HEK293 (cell line): ENCODE measurements around the gene EFHD1.

Experiments
- CTCF ChIA-PET: fragments of 350-600 bp; formaldehyde crosslinking; extraction: SDS; loops from one replicate; lab custom pipeline; 2021; ENCODE audit warnings: antibody characterized with exemption; lab: Yijun Ruan, JAX
- POLR2A ChIA-PET: fragments of 300-600 bp; formaldehyde crosslinking; extraction: SDS; loops from one replicate; lab custom pipeline; 2020; ENCODE audit warnings: antibody characterized with exemption, inconsistent platforms; lab: Yijun Ruan, JAX
- H3K27ac ChIP-seq: fragments of 200-500 bp; sonication (Bioruptor generic); 2 replicates; pipeline ENCODE4 v1.5.1; 2014; ENCODE audit warnings: low read depth, low read length, control low read depth, inconsistent platforms; ENCODE audit errors: extremely low read depth
- H3K36me3 ChIP-seq, 2 experiments: fragments of 200-500 bp in 1 of 2; sonication (Bioruptor generic) in 1 of 2; 1 replicate in 1 of 2; 2 replicates in 1 of 2; pipeline ENCODE4 v1.5.1; 2014 to 2017; ENCODE audit warnings: inconsistent platforms in 2 of 2, low read length in 2 of 2; ENCODE audit not compliant: control insufficient read depth in 2 of 2, insufficient read depth in 1 of 2
- H3K4me1 ChIP-seq: fragments of 200-500 bp; sonication (Bioruptor generic); 2 replicates; pipeline ENCODE4 v1.5.1; 2014; ENCODE audit warnings: mild to moderate bottlenecking, low read length, inconsistent platforms; ENCODE audit not compliant: control insufficient read depth, insufficient read depth
- H3K4me3 ChIP-seq: 2 replicates; pipeline ENCODE4 v1.5.1; 2011; ENCODE audit warnings: low read depth, mild to moderate bottlenecking, control low read depth, low read length, moderate library complexity
- H3K9me3 ChIP-seq: fragments of 200-500 bp; sonication (Bioruptor generic); 2 replicates; pipeline ENCODE4 v1.5.1; 2014; ENCODE audit warnings: low read depth, low read length, inconsistent platforms; ENCODE audit not compliant: control insufficient read depth, insufficient read depth
- GLIS1 ChIP-seq: fragments of 450-650 bp; formaldehyde crosslinking; IDR thresholded peaks from 2 replicates; pipeline ENCODE4 v1.5.1; 2016; ENCODE audit warnings: missing biosample characterization, missing genetic modification characterization
- KLF16 ChIP-seq: fragments of 450-650 bp; formaldehyde crosslinking; IDR thresholded peaks from 2 replicates; pipeline ENCODE4 v1.5.1; 2017; ENCODE audit warnings: missing biosample characterization, missing genetic modification characterization
- MZF1 ChIP-seq: fragments of 450-650 bp; formaldehyde crosslinking; IDR thresholded peaks from 2 replicates; pipeline ENCODE4 v1.5.1; 2017; ENCODE audit warnings: missing biosample characterization, missing genetic modification characterization, borderline replicate concordance
- ZNF121 ChIP-seq: fragments of 450-650 bp; formaldehyde crosslinking; IDR thresholded peaks from 2 replicates; pipeline ENCODE4 v1.5.1; 2016; ENCODE audit warnings: missing biosample characterization, missing genetic modification characterization
- ZNF169 ChIP-seq: fragments of 450-650 bp; formaldehyde crosslinking; IDR thresholded peaks from 2 replicates; pipeline ENCODE4 v1.5.1; 2016; ENCODE audit warnings: missing biosample characterization, missing genetic modification characterization
- ZNF248 ChIP-seq: fragments of 450-650 bp; formaldehyde crosslinking; IDR thresholded peaks from 2 replicates; pipeline ENCODE4 v1.5.1; 2017; ENCODE audit warnings: missing biosample characterization, missing genetic modification characterization
- ZNF302 ChIP-seq: fragments of 450-650 bp; formaldehyde crosslinking; IDR thresholded peaks from 2 replicates; pipeline ENCODE4 v1.5.1; 2016; ENCODE audit warnings: missing biosample characterization, missing genetic modification characterization, low read depth
- ZNF335 ChIP-seq: fragments of 450-650 bp; formaldehyde crosslinking; conservative IDR thresholded peaks from 2 replicates; pipeline ENCODE4 v1.5.1; 2016; ENCODE audit warnings: missing biosample characterization, missing genetic modification characterization
- ZNF416 ChIP-seq: fragments of 450-650 bp; formaldehyde crosslinking; IDR thresholded peaks from 2 replicates; pipeline ENCODE4 v1.5.1; 2016; ENCODE audit warnings: missing biosample characterization, missing genetic modification characterization
- ZNF585B ChIP-seq: fragments of 450-650 bp; formaldehyde crosslinking; IDR thresholded peaks from 2 replicates; pipeline ENCODE4 v1.5.1; 2016; ENCODE audit warnings: missing biosample characterization, missing genetic modification characterization
- ZNF623 ChIP-seq: fragments of 450-650 bp; formaldehyde crosslinking; IDR thresholded peaks from 2 replicates; pipeline ENCODE4 v1.5.1; 2016; ENCODE audit warnings: missing biosample characterization, missing genetic modification characterization
- ZNF624 ChIP-seq: fragments of 450-650 bp; formaldehyde crosslinking; IDR thresholded peaks from 2 replicates; pipeline ENCODE4 v1.5.1; 2017; ENCODE audit warnings: missing biosample characterization, missing genetic modification characterization
- ZSCAN30 ChIP-seq: fragments of 450-650 bp; IDR thresholded peaks from 2 replicates; pipeline ENCODE4 v1.5.1; 2018; ENCODE audit warnings: missing biosample characterization, mild to moderate bottlenecking, missing genetic modification characterization, moderate library complexity
- ZXDB ChIP-seq: fragments of 450-650 bp; formaldehyde crosslinking; IDR thresholded peaks from 2 replicates; pipeline ENCODE4 v1.5.1; 2016; ENCODE audit warnings: missing biosample characterization, missing genetic modification characterization
- TF ChIP-seq, protein P1 (sequence below): fragments of 450-650 bp; formaldehyde crosslinking; IDR thresholded peaks from 2 replicates; pipeline ENCODE4 v1.5.1; 2016; ENCODE audit warnings: missing biosample characterization, missing genetic modification characterization
- TF ChIP-seq, protein P2 (sequence below): fragments of 450-650 bp; formaldehyde crosslinking; IDR thresholded peaks from 2 replicates; pipeline ENCODE4 v1.5.1; 2016; ENCODE audit warnings: missing biosample characterization, missing genetic modification characterization, borderline replicate concordance
- TF ChIP-seq, protein P3 (sequence below): fragments of 450-650 bp; formaldehyde crosslinking; IDR thresholded peaks from 2 replicates; pipeline ENCODE4 v1.5.1; 2016; ENCODE audit warnings: missing biosample characterization, missing genetic modification characterization
- TF ChIP-seq, protein P4 (sequence below): fragments of 450-650 bp; formaldehyde crosslinking; IDR thresholded peaks from 2 replicates; pipeline ENCODE4 v1.5.1; 2016; ENCODE audit warnings: missing biosample characterization, missing genetic modification characterization
- TF ChIP-seq, protein P5 (sequence below): fragments of 450-650 bp; formaldehyde crosslinking; IDR thresholded peaks from 2 replicates; pipeline ENCODE4 v1.5.1; 2016; ENCODE audit warnings: missing biosample characterization, missing genetic modification characterization, low read depth

The EFHD1 gene

DNA sequence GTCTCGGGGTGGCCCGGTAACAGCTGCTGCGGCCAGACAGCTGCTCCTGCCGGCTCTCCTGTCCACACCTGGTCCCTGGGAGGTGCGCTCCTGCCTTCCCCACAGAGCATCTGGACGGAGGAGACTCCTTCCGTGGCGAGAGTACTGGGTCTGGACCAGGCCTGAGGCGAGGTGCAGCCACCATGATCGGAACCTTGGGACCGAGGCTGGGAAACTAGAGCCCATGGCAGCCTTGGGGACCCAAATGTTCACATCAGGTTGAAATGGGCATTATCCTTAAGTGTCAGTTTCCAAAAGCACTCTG lies 64.4 kb downstream of the EFHD1 start:
- H3K27ac ChIP-seq = peak overlapping the region; percentile 90
- no peak for TF ChIP-seq ZNF623 (tag by site-specific recombination)
- no peak for TF ChIP-seq ZNF585B (tag by site-specific recombination)
- no peak for TF ChIP-seq ZXDB
- no peak for TF ChIP-seq MZF1
- TF ChIP-seq KLF16 (tag by site-specific recombination) = no peak
- TF ChIP-seq, protein P1, sequence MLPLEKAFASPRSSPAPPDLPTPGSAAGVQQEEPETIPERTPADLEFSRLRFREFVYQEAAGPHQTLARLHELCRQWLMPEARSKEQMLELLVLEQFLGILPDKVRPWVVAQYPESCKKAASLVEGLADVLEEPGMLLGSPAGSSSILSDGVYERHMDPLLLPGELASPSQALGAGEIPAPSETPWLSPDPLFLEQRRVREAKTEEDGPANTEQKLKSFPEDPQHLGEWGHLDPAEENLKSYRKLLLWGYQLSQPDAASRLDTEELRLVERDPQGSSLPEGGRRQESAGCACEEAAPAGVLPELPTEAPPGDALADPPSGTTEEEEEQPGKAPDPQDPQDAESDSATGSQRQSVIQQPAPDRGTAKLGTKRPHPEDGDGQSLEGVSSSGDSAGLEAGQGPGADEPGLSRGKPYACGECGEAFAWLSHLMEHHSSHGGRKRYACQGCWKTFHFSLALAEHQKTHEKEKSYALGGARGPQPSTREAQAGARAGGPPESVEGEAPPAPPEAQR = no peak
- TF ChIP-seq ZNF335 (tag by site-specific recombination) = peak; percentile 45
- TF ChIP-seq GLIS1 (tag by site-specific recombination) = peak; percentile 9; the same call in 1 of the 2 replicates
- TF ChIP-seq, protein P2, sequence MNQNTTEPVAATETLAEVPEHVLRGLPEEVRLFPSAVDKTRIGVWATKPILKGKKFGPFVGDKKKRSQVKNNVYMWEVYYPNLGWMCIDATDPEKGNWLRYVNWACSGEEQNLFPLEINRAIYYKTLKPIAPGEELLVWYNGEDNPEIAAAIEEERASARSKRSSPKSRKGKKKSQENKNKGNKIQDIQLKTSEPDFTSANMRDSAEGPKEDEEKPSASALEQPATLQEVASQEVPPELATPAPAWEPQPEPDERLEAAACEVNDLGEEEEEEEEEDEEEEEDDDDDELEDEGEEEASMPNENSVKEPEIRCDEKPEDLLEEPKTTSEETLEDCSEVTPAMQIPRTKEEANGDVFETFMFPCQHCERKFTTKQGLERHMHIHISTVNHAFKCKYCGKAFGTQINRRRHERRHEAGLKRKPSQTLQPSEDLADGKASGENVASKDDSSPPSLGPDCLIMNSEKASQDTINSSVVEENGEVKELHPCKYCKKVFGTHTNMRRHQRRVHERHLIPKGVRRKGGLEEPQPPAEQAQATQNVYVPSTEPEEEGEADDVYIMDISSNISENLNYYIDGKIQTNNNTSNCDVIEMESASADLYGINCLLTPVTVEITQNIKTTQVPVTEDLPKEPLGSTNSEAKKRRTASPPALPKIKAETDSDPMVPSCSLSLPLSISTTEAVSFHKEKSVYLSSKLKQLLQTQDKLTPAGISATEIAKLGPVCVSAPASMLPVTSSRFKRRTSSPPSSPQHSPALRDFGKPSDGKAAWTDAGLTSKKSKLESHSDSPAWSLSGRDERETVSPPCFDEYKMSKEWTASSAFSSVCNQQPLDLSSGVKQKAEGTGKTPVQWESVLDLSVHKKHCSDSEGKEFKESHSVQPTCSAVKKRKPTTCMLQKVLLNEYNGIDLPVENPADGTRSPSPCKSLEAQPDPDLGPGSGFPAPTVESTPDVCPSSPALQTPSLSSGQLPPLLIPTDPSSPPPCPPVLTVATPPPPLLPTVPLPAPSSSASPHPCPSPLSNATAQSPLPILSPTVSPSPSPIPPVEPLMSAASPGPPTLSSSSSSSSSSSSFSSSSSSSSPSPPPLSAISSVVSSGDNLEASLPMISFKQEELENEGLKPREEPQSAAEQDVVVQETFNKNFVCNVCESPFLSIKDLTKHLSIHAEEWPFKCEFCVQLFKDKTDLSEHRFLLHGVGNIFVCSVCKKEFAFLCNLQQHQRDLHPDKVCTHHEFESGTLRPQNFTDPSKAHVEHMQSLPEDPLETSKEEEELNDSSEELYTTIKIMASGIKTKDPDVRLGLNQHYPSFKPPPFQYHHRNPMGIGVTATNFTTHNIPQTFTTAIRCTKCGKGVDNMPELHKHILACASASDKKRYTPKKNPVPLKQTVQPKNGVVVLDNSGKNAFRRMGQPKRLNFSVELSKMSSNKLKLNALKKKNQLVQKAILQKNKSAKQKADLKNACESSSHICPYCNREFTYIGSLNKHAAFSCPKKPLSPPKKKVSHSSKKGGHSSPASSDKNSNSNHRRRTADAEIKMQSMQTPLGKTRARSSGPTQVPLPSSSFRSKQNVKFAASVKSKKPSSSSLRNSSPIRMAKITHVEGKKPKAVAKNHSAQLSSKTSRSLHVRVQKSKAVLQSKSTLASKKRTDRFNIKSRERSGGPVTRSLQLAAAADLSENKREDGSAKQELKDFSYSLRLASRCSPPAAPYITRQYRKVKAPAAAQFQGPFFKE (tag by site-specific recombination) = no peak
- TF ChIP-seq ZNF121 (tag by site-specific recombination) = no peak
- no peak for TF ChIP-seq ZNF624 (tag by site-specific recombination)
- TF ChIP-seq ZNF169 (tag by site-specific recombination) = no peak
- TF ChIP-seq ZNF302 (tag by site-specific recombination) = no peak
- H3K4me3 ChIP-seq = peak overlapping the region; percentile 95
- peaks cover 2 to 21% of the 10 kb centered on the region in 2 experiments; a peak in 2 of 3 replicates for H3K36me3 ChIP-seq
- ChIA-PET CTCF (interaction anchor here (0.5 to 0.6 kb wide), 2 partner anchors 67 to 798 kb away, joined by 3 read pairs; no protein-coding TSS in a partner anchor), POLR2A (interaction anchor here (0.6 to 1.5 kb wide), 3 partner anchors 14 to 64 kb away, joined by 3 to 4 read pairs (median 3); partner anchors contain the start of gene EFHD1)
- H3K4me1 ChIP-seq = peaks cover 16% of the 10 kb centered on the region
- H3K9me3 ChIP-seq = no peaks in the 10 kb centered on the region

DNA sequence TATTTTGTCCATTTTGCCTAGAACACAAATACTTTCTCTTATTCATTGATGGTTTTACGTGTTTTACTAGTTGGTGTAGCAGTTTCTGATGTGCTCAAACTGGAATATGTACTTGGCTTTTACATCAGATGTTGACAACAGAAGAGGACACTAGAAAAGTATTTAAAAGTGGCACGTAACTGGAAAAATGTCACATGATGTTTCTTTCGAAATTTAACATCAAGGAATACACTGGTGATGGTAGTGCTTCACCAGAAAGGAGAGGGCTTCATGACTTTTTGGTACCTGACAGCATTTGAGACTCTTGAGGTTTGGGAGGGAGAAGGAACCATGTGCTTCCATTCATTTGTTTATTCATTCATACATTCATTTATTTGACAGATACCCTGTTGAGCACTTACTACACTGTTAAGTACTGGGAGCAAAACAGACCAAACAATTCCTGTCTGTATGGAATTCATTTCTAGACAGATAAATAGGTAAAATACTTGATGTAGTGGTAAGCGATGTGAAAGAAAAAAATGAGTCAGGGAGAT lies 65.2 kb downstream of the EFHD1 start:
- Histone ChIP-seq H3K27ac (no peak overlapping the region), H3K9me3 (no peaks in the 10 kb centered on the region), H3K36me3 (peaks cover 5 to 30% of the 10 kb centered on the region in 2 experiments; a peak in 2 of 3 replicates), H3K4me1 (peaks cover 16% of the 10 kb centered on the region), H3K4me3 (peak overlapping the region; percentile 95)
- TF ChIP-seq, protein P3, sequence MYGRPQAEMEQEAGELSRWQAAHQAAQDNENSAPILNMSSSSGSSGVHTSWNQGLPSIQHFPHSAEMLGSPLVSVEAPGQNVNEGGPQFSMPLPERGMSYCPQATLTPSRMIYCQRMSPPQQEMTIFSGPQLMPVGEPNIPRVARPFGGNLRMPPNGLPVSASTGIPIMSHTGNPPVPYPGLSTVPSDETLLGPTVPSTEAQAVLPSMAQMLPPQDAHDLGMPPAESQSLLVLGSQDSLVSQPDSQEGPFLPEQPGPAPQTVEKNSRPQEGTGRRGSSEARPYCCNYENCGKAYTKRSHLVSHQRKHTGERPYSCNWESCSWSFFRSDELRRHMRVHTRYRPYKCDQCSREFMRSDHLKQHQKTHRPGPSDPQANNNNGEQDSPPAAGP (tag by site-specific recombination) = no peak
- no peak for TF ChIP-seq ZSCAN30
- TF ChIP-seq, protein P4, sequence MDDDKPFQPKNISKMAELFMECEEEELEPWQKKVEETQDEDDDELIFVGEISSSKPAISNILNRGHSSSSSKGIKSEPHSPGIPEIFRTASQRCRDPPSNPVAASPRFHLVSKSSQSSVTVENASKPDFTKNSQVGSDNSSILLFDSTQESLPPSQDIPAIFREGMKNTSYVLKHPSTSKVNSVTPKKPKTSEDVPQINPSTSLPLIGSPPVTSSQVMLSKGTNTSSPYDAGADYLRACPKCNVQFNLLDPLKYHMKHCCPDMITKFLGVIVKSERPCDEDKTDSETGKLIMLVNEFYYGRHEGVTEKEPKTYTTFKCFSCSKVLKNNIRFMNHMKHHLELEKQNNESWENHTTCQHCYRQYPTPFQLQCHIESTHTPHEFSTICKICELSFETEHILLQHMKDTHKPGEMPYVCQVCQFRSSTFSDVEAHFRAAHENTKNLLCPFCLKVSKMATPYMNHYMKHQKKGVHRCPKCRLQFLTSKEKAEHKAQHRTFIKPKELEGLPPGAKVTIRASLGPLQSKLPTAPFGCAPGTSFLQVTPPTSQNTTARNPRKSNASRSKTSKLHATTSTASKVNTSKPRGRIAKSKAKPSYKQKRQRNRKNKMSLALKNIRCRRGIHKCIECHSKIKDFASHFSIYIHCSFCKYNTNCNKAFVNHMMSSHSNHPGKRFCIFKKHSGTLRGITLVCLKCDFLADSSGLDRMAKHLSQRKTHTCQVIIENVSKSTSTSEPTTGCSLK = no peak
- no peak for TF ChIP-seq ZNF416
- TF ChIP-seq, protein P5, sequence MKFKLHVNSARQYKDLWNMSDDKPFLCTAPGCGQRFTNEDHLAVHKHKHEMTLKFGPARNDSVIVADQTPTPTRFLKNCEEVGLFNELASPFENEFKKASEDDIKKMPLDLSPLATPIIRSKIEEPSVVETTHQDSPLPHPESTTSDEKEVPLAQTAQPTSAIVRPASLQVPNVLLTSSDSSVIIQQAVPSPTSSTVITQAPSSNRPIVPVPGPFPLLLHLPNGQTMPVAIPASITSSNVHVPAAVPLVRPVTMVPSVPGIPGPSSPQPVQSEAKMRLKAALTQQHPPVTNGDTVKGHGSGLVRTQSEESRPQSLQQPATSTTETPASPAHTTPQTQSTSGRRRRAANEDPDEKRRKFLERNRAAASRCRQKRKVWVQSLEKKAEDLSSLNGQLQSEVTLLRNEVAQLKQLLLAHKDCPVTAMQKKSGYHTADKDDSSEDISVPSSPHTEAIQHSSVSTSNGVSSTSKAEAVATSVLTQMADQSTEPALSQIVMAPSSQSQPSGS (tag by site-specific recombination) = no peak
- no peak for TF ChIP-seq ZNF248
- POLR2A ChIA-PET = interaction anchor here (1.1 kb wide), 1 partner anchor 64 kb away, joined by 3 read pairs; no protein-coding TSS in a partner anchor
- CTCF ChIA-PET = no interaction called here
